ENCODE measurements around the gene ERN1.
A peak's percentile ranks its signal among the peaks of the same experiment; 100 is the strongest.

ERN1 gene

DNA sequence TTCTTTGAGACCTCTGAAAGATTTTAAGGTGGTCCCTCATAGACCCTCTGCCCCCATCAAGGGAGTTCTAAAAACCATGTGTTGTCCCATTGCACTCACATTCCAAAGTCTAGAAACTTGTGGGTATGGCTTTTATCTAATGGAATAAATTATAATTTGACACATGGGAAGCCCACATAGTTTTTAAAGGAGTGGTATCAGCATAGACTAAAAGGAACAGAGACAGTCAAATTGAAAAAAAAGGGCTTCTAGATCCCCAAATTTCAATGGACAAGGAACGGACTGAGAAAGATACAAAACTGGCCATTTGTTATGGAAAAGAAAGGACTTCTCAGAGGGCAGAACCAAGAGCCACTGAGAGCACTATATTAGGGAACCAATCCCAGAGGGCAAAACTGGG, 60.8 kb downstream of the ERN1 start:
- no peak overlapping the region for H3K4me3 ChIP-seq (ENCODE audit: low read depth, low read length)
- no peak for DNase-seq (ENCODE audit: low read depth)
- no peak for TF ChIP-seq CTCF (IDR thresholded peaks at IDR 0.05; ENCODE audit: low read depth, low read length, missing control alignments)

GRCh38 chr17:64067657-64068056, 62.3 kb downstream of the ERN1 start:
- H3K4me3 ChIP-seq (ENCODE audit: low read depth, low read length), result no peak overlapping the region
- no peak for DNase-seq (ENCODE audit: low read depth)
- no peak for TF ChIP-seq CTCF (IDR thresholded peaks at IDR 0.05; ENCODE audit: low read depth, low read length, missing control alignments)

GRCh38 chr17:64066716-64067115, 63.2 kb downstream of the ERN1 start:
- no peak for TF ChIP-seq CTCF (IDR thresholded peaks at IDR 0.05; ENCODE audit: low read depth, low read length, missing control alignments)
- DNase-seq (ENCODE audit: low read depth), result no peak
- no peak overlapping the region for H3K4me3 ChIP-seq (ENCODE audit: low read depth, low read length)

GRCh38 chr17:64065161-64065560, 64.8 kb downstream of the ERN1 start:
- no peak for DNase-seq (ENCODE audit: low read depth)
- H3K4me3 ChIP-seq (ENCODE audit: low read depth, low read length), result no peak overlapping the region
- TF ChIP-seq CTCF (IDR thresholded peaks at IDR 0.05; ENCODE audit: low read depth, low read length, missing control alignments), result no peak

- TF ChIP-seq CTCF (IDR thresholded peaks at IDR 0.05; ENCODE audit: low read depth, low read length, missing control alignments), result no peak
- DNase-seq (ENCODE audit: low read depth), result no peak
- no peak overlapping the region for H3K4me3 ChIP-seq (ENCODE audit: low read depth, low read length)
Observed at GRCh38 chr17:64064331-64064730, 65.6 kb downstream of the ERN1 start.

GRCh38 chr17:64063766-64064224, 66.1 kb downstream of the ERN1 start:
- no peak for DNase-seq (ENCODE audit: low read depth)
- H3K4me3 ChIP-seq (ENCODE audit: low read depth, low read length), result no peak overlapping the region
- TF ChIP-seq CTCF (IDR thresholded peaks at IDR 0.05; ENCODE audit: low read depth, low read length, missing control alignments), result peak; percentile 43

DNA sequence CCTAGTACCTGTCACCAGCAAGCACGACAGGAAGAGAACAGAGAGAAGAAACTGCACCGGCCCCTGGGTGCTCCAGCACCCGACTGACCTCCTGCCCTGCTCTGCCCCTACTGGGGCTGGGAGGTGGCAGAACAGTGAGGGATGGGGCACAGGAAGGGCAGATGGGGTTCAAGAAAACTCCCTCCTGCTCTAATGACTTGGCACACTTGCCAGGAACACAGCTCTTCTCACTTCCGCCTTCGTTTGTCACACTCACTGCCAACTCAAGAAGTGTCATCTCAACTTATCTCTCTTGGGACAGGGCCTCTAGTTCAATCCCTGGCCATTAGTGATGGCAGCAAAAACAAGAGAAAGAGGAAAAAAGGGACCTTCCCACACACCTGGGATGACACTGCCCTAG, 66.9 kb downstream of the ERN1 start:
- no peak for TF ChIP-seq CTCF (IDR thresholded peaks at IDR 0.05; ENCODE audit: low read depth, low read length, missing control alignments)
- no peak for DNase-seq (ENCODE audit: low read depth)
- H3K4me3 ChIP-seq (ENCODE audit: low read depth, low read length), result no peak overlapping the region

Measured in GM12864 (cell line).